Retinal pigment epithelial cell (primary cell): ENCODE results near the gene MEGF6.

Source experiments
- DNase-seq: peaks from one replicate; pipeline ENCODE4 v3.0.0-alpha.2; 2010; ENCODE audit warnings: low read depth
- H3K4me3 ChIP-seq: 2 replicates; pipeline ENCODE4 v1.5.1; 2011; ENCODE audit warnings: mild to moderate bottlenecking, low read length, control low read depth, moderate library complexity
- TF ChIP-seq, protein P1 (sequence below): conservative IDR thresholded peaks from 2 replicates; pipeline ENCODE4 v1.5.1; 2011; ENCODE audit warnings: low read depth, low read length, control low read depth, inconsistent platforms

MEGF6 gene

DNA sequence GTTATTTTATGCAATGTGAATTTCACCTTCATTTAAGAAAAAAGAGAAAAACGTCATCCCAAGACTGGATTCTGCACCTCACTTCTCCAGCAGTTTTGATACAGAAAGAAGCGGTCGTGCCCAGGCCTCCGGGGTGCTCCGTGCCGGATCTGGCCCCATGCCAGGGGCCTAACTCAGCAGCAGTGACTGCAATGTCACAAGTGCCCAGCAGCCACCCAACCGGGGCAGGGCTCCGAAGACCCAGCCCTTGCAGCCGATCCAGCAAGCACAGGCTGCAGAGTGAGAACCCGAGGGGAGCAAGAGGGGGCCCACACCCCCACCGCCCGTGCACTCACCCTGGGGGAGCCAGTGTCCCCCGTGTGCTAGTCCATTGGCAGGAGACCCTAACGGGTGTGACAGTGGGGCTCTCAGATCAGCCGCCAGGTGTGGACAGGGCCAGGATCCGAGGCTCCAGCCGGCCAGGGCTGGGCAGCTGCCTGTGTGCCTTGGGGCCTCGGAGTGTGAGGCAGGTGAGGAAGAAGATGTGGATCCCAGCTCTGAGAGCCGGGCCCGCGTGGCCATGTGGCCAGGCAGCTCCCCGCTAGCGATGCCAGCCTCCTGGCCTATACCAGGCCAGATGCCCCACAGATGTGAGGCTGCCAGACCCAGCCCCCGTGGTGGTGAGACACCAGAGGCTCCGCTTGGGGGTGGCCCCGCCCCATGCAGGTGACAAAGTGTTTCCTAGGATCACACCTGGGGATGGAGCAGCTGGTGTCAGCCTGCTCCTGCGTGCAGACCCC lies 60.6 kb downstream of the MEGF6 start:
- no peak overlapping the region for H3K4me3 ChIP-seq
- TF ChIP-seq, protein P1, sequence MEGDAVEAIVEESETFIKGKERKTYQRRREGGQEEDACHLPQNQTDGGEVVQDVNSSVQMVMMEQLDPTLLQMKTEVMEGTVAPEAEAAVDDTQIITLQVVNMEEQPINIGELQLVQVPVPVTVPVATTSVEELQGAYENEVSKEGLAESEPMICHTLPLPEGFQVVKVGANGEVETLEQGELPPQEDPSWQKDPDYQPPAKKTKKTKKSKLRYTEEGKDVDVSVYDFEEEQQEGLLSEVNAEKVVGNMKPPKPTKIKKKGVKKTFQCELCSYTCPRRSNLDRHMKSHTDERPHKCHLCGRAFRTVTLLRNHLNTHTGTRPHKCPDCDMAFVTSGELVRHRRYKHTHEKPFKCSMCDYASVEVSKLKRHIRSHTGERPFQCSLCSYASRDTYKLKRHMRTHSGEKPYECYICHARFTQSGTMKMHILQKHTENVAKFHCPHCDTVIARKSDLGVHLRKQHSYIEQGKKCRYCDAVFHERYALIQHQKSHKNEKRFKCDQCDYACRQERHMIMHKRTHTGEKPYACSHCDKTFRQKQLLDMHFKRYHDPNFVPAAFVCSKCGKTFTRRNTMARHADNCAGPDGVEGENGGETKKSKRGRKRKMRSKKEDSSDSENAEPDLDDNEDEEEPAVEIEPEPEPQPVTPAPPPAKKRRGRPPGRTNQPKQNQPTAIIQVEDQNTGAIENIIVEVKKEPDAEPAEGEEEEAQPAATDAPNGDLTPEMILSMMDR = no peak
- no peak for DNase-seq

DNA sequence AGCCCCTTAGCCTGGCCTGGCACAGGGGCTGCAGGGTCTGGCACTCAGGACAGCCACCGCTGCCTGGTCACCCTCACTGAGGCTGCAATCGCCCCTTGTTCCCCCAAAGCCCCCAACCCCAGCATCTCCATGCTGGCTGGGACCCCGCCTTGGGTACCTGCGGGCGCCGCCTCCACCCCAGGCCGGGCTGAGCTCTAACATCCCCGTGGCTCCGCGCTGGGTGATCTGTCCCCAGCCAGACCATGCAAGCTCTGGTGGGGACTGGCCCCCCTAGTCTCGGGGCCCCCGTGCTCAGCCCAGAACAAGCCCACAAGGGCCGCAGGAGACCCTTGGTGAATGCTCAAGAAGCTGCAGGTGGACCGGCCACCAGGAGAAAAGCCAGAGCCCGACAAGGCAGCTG lies 62.4 kb downstream of the MEGF6 start:
- no peak for DNase-seq
- TF ChIP-seq, protein P1 = no peak
- no peak overlapping the region for H3K4me3 ChIP-seq

DNA sequence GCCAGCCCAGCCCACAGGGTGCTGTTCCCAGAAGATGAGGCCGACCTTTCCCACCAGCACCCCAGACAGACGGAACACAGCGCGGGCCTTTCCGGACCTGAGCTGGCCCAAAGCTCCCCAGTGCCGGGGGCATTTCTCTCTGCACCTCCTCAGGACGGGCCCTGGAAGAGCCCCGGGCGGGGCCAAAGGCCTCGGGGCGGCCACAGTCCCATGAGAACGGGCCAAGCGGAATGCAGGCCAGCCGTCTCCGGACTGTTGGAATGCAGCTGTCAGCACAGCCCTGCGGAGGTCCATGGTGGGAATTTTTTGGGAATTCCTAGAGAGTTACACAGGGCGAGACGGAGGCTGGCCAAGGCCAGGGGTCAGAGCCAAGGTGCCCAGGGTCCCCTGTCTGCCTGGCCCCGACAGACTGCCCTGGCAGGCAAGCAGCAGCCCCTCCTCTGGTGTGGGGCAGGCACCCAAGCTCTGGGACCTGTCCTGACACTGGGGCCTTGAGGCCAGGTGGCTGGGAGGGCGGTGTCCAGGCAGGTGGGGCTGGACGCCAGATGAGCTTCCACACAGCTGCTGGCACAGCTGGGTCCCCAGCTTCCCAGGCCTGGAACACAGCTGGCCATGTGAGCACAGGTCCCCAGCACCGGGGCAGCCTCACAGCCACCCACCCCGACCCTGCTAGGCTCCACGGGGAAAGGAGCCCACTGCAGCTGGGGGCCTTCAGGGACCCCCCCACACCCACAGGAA lies 63.0 kb downstream of the MEGF6 start:
- DNase-seq = no peak
- H3K4me3 ChIP-seq = no peak overlapping the region
- TF ChIP-seq, protein P1 = no peak

DNA sequence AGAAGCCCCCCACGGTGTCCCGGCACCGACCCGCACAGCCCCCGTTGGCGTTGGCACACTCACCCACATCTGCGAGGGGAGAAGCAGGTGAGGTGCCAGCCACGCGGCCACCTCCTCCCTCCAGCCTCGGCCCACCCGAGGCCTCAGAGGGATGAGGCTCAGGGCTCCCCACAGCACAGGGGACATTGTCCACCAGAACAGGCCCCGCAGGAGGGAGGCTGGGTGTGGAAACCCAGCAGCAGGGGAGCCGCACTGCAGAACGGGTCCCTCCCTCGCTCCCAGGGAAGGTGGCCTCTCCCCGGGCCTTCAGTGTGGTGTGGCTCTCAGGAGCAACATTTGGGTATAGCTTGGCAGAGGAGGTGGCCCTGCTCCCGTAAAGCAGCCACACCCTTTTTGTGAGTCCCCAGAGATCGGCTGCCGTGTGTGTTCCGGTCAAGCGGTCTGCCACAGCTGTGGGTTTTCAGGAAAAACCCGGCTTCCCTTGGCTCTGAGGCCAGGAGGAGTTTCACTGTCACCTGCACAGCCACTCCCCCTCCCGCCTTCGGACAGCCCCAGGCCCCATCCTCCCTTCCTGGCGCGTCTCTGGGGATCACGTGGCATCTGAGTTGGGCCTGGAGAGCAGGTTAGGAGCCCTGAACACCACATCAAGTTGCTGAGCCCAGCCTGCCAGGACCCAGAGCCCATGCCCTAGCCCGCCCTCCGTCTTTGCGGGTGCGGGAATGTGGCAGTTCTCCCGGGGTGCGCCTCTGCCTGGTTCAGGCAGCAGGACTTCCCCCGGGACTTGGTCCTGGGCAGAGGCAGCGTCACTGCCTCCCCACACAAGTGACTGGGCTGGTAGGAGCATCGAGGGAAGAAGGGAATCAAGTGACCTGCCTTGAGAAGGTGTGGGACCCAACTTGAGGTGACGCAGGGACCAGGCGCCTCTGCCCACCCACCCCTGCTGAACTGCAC lies 64.0 kb downstream of the MEGF6 start:
- no peak overlapping the region for H3K4me3 ChIP-seq
- TF ChIP-seq, protein P1 = no peak
- no peak for DNase-seq

DNA sequence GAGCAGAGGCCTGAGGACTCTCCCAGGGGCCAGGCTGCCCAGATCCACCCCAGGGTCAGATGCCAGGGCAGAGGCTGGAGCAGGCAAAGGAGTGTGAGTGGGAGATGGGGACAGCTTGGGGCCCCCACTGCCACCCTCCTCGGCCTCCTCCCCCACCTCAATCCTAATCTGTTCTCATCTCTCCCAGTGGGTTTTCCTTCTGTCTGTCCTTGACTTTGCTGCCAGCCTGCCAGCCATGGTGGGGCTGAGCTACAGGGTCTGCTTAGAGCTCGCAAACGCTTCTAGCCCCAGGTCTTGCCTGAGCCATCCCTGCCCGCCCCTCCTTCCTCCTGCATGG lies 65.3 kb downstream of the MEGF6 start:
- TF ChIP-seq, protein P1 = no peak
- DNase-seq = no peak

DNA sequence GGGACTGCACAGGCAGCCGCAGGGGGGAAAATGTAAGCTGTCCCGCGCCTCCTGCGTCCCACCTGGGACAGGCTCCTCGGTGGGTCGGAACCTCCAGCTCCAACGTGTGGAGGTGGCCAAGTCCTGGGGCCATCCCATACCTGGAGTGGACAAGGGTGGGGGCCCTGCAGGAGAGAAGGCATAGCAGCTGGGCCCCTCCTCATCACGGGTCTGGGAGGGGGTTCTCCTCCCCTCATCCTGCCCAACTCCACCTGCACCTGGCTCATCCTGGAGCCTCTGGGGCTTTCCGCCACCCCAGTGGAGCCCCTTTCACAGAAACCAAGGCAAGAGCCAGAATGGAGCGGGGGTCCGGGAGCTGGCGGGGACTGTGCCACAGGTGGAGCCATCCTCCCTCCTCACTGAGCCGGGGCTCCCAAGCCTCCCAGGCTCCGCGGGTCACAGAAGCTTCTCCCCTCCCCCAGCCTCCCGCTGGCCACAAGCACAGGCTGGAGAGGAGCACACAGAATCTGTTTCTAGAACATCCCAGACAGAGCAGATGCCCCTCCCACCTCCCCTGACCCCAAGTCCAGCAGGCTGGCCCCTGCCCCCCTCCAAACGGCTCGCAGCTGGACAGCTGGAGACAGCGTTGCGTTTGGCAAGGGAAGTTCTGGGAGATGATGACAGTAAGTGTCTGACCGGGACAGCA lies 65.8 kb downstream of the MEGF6 start:
- TF ChIP-seq, protein P1 = no peak
- no peak overlapping the region for H3K4me3 ChIP-seq
- DNase-seq = no peak

More for the DNA sequence above, 65.3 kb downstream of the MEGF6 start:
- H3K4me3 ChIP-seq = no peak overlapping the region
